EL (cell line): Measurements from ENCODE around the gene NKD1.
"Not testable (repeated sequence)": the region's sequence is repeated elsewhere in the genome, so short reads cannot be mapped to it uniquely, and the experiment has no call there.

Experiments used
- DNase-seq: peaks from one replicate; pipeline ENCODE4 v3.0.0-alpha.2; 2016

NKD1 gene

DNA sequence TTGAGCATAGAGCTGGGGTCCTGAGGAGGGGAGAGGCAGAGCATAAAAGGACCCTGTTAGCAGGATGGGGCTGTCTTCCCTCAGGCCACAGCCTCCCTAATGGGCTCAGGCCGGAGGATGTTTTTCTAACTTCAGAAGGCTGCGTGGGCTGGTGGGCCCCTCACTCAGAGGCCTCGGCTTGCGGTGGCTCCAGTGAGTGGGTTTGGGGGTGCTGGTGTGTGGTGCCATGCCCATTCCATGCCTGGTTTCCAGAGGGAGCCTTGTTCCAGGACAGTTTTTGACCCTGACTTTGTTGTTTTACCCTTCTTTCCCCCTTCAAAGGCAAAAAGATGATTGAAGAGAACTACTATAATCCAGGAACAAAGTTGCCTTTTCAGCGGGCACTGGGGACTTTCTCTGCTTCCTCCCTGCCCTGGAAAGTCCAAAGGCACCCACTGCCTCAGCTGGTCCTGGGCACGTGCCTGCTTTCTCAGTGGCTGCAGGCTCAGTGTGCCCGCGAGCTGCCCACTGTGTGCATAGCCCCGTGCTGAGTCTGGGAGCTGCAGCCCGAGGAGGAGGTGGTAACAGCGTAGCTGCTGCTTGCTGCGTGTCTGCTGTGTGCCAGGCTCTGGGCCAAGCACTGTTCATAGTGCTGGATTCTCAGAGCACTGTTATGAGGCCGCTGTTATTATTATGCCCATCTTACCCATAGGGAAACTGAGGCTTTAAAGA, 11.8 kb downstream of the NKD1 start:
- no peak for DNase-seq

DNA sequence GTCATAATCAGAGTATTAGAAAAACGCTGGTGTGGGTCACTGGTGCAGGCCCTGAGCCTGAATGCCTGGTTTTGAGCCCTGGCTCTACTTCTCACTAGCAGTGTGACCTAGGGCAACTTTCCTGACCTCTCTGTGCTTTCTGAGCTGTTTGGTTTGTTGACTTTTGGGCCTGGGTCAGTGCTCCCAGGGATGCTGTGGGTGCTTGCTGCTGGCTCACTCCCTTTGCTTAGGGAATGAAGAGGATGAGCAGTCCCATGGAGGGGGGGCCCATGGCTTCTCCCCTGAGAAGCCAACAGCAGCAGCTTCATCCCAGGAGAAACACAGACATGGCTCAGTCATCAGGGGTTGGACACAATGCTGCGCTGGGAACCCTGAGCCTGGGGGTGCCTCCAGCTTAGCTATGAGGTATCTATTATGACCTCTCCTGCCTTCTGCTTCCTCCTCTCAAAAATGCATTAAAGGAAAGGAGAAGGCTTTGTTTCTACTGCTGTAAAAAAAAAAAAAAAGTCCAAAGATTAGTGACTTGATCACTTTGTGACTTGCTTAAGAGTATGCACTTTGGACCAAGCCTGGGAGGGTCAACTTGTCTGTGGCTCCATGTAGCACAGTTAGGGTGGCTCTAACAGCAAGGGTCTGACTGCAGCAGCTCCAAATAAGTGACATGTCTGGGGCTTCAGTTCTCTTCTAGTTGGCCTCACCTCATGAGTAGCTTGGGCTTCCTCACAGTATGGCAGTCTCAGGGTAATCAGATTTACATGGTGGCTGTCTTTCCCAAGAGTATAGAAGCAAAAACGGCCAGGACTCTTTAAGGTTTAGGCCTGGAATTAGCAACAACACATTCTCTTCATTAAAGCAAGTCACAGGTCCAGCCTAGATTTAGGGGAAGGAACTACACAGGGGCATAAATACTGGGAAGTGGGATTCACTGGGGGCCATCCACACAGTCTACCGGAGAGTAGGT, 13.0 kb downstream of the NKD1 start:
- no peak for DNase-seq

- no peak for DNase-seq
These were observed 14.5 kb downstream of the NKD1 start for GRCh38 chr16:50562657-50563056.

DNA sequence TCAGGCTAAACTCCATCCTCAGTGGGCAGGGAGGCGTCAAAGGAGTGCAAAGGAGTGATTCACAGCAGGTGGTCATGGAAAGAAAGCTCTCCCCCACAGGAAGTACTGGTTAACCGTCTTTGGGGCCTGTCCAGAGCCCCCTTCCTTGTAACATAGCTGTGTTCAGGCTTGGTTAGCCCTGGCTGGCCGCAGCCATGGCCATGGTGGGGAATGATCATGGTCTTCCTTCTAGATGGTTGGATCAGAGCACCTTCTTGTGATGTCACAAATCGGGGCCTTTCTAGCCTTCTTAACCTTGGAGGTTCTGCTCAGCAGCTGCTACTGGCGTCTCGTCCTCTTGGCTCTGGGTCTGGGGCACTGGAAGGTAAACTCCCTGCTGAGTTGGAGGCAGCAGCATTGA, 15.8 kb downstream of the NKD1 start:
- DNase-seq = no peak

- no peak for DNase-seq
These were observed 17.2 kb downstream of the NKD1 start for GRCh38 chr16:50565428-50565827.

DNA sequence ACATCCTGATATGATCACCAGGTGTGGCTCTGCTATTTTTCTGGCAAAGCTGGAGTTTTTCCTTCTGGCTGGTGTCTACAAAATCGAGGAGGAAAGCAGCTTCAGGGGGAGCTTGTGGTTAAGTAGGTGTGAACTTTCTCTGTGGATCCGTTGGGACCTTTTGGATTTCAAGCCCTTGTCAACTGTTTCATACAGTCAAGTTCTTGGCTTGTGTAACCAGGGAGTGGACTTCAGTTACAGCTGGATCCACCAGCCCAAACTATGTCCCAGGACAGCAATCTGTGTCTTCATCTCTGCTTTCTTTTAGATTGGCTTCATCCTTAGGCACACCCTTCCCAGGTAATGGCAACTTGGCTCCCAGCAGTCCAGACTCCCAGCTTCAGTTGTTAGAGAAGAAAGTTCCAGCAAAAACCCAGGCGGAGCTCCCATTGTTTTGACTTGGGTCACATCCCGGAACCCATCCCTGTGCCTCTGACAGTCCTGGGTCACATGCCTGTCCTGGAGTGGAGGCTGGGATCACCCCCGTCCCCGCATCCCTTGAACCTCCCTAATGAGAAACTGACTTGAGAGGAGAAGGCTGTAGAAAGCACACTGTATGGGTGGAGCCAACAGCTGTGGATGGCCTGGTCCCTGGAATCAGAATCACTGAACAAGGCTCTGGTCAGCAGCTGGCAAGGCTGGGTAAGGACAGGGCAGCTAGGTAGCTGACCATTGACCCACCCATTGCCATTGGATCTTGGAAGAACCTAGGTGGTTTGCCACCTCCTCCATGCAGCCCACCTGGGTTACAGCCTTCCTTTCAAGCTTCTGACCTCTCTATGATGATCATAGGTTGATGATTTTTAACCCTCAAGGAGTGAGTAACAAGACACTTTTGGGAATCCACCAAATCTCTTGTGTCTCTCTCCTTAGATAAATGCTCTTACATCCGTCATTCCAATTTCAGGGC, 18.1 kb downstream of the NKD1 start:
- no peak for DNase-seq

- no peak for DNase-seq
These were observed 19.5 kb downstream of the NKD1 start for GRCh38 chr16:50567651-50568050.

DNA sequence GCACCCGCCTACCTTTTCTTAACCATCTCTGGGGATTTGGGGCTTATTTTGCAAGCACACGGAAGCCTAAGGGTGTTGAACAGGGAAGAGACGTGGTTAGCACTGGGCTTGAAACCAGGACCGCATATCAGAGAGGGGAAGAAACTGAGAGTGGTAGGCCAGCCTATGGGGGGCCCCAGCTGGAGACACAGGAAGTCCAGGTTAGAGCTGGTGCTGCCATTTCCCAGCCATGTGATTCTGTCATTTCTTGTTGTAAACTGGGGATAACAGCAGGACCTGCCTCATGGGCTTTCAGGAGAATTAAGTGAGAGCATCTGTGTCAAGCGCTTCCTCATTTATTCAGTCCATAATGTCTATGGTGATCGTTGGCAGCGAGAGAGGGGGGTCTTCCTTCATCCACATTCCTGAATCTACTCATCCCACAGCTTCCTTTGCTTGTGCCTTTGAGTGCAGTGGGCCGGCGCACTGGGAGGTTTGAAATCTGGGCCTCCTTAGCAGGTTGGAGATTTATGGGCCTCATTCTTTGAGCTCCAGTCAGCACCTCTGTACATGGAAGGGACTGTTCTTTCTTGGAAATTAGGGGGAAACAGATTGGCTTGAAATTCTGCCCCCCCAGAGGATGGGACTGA, 20.1 kb downstream of the NKD1 start:
- no peak for DNase-seq

DNA sequence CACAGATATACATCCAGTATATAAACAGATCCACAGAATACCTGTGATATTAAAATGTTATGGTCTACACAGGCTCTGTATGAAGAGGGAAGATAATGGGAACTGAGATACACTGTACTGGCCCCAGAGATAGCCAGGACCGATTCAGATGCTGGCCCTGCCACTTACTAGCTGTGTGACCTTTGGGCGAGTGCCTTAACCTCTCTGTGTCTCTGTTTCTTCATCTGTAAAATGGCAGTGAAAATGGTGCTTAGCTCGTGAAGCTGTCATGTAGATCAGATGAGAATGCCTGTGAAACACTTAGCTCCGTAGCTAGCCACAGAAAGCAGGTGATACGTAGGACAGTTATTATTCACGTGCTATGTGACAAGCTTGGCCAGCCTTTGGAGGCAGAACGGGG, 22.2 kb downstream of the NKD1 start:
- DNase-seq = no peak

DNA sequence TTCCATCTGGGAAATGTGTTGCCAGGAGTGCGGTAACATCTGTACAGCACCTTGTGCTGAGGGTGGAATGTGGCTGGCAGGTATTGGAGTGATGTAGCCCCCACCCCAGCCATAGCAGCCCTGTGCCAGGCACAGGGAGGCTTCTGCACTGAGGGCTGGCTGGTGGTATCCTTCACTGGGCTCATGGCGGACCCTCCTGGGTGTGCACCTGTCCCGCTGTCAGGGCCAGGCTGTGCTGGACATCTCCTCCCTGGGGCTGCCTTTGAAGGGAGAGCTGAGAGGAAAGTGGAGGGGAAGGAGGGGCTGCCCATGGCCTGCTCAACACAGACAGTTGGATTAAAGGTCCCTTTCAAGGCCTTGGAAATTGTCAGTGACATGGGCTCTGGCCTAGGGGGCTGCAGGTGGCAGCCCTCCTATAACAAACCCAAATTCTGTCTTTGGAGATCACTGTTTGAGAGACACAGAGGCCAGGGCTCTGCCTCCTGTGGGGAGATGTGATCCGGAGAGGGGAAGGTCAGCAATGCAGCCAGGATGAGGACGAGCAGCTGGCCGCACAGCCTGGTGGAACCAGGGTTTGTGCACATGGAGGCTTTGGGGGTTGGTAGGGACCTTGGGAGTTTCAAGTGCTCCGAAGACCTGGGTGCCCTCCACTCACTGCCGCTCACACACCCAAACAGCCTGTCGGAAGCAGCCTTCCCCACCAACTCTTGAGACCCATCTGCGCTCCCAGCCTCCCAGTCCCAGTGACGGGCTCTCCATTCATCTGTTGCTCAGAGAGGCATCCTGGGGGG, 22.8 kb downstream of the NKD1 start:
- DNase-seq = no peak

DNA sequence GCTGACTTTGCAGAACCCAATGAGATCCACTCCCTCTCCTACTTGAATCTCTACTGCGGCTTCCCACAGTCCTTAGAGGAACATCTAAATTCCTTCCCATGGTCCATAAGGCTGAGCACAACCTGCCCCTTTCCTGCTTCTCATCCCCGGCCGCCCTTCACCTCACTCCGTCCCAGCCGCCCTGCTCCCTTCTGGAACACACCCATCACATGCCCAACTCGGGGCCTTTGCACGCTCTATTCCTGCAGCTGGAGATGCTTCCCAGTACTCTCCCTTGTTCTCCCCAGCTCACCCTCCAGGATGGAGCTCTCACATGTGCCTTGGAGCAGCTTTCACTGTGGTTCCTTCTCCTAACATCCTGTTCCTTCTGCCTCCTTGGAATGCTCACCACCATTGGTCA, 23.6 kb downstream of the NKD1 start:
- DNase-seq = no peak

DNA sequence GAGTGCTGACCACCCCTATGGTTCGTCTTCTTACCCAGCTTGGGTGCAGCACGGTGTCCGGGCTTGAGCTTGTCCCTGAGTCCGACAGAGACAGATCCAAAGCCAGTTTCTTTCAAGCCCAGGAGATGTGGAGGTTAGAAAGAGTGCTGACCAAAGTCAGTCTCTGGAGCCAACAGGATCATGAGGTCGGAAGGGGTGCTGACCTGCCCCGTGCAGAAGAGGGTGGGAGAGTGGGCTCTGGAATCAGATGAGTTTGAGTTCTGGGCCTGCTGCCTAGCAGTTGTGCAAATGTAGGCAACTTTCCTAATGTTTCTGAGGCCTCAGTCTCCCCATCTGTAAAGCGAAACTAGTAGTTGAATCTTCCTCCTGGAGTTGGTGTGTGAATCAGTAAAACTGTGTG, 24.5 kb downstream of the NKD1 start:
- no peak for DNase-seq

- DNase-seq = no peak
These were observed 25.1 kb downstream of the NKD1 start for GRCh38 chr16:50573279-50573678.

GRCh38 chr16:50573947-50574744, 25.9 kb downstream of the NKD1 start:
- no peak for DNase-seq

- no peak for DNase-seq
These were observed 26.5 kb downstream of the NKD1 start for GRCh38 chr16:50574745-50575136.

DNA sequence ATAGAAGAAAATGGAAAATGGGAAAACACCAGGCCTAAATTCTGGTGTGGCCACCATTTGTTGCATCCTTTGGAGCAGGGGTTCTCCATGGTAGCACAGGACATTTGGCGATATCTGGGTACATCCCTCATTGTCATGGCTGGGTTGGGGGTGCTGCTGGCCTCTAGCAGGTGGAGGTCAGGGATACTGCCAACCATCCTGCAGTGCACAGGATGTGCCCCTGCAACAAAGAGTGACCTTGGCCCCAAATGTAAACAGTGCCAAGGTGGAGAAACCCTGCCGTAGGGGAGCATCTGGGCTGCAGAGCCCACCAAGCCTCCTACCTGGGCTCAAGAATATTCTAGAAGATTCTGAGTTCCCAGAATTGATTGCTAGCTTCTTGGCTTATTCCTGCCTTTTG, 27.5 kb downstream of the NKD1 start:
- no peak for DNase-seq

DNA sequence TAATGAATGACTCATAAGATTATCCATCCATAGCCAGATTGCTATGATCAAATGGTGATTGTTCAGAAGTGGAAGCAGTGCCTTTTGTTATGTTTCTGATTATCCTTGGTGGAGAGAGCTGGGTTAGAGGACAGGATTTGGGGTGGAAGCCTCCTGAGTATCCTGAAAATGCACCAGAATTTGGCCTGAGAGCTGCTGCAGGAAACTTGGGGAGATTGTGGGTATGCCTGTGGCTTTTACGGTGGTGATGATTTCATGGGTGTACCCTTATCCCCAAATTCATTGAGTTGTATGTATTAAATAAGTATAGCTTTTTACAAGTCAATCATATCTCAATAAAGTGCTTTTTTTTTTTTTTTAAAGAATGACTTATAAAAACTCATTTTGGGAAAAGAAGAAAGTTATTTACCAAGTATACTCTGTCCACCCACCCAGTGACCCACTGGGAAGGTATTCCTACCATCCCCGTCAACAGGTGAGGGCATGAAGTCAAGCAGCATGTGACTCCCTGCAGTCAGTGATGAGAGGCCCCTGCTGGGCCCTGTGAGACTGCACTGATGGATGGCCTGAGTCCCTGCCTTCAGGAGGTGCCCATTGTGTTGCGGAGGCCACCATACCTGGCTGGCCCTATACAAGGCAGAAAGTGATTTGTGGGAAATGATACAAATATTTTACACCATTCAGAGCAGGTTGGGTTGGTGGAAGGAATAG, 28.4 kb downstream of the NKD1 start:
- DNase-seq = no peak

GRCh38 chr16:50578137-50578536, 29.9 kb downstream of the NKD1 start:
- DNase-seq = no peak

DNA sequence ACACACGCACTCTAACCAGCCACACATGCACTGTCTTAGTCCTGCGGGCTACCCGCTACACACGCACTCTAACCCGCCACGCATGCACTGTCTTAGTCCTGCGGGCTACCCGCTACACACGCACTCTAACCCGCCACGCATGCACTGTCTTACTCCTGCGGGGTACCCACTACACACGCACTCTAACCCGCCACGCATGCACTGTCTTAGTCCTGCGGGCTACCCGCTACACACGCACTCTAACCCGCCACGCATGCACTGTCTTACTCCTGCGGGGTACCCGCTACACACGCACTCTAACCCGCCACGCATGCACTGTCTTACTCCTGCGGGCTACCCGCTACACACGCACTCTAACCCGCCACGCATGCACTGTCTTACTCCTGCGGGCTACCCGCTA, 31.2 kb downstream of the NKD1 start:
- not testable (repeated sequence) for DNase-seq

DNA sequence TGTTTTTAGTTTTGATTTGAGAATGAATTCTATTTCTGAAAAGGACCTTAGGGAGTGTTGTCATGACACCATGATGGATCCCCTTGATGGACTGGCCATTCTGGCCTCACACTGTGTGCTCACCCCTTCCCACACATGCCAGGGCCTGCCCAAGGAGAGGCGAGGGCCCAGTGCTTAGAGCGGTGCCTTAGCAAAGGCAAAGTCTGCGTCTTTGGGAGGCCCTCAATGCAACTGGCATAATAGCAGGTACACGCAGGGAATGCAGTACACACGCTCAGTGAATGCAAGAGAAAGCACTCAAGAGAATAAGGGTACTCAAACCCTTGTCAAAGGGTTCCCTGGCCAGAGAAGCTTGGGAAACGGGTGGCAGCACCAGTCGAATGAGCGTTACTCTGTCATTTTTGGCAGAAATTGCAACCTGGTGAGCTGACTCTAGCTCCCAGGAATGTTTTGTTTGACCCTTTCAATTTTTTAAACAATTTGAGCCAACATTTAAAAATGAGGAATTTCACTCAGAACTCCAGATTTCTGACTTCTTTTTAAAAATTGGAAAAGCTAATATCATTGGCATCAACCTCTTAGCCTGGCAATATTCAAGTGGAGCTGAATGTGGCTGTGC, 32.1 kb downstream of the NKD1 start:
- DNase-seq = no peak
